Muscle layer of duodenum (tissue), 2 donors: Measurements from ENCODE around the gene FAM53B.

ENCODE experiments used
- H3K27ac ChIP-seq: one replicate; pipeline ENCODE4 v1.7.0; 2013; ENCODE audit warnings: mild to moderate bottlenecking, low read length
- H3K27me3 ChIP-seq: one replicate; pipeline ENCODE4 v1.7.0; 2013; ENCODE audit warnings: low read depth, mild to moderate bottlenecking, control low read depth, low read length
- H3K36me3 ChIP-seq, 2 donors: one replicate each; pipeline ENCODE4 v1.7.0; 2013; ENCODE audit warnings: low read length in 2 of 2, control low read depth in 1 of 2, mild to moderate bottlenecking in 1 of 2; ENCODE audit not compliant: insufficient read depth in 2 of 2, control insufficient read depth in 1 of 2
- H3K4me1 ChIP-seq, 2 donors: one replicate each; pipeline ENCODE4 v1.7.0; 2013; ENCODE audit warnings: low read length in 2 of 2, mild to moderate bottlenecking in 2 of 2, control low read depth in 1 of 2, moderate library complexity in 1 of 2; ENCODE audit not compliant: insufficient read depth in 2 of 2, control insufficient read depth in 1 of 2
- H3K4me3 ChIP-seq, 2 donors: one replicate each; pipeline ENCODE4 v1.7.0; 2013; ENCODE audit warnings: low read length in 2 of 2, low read depth in 1 of 2, mild to moderate bottlenecking in 1 of 2
- H3K9me3 ChIP-seq, 2 donors: one replicate each; pipeline ENCODE4 v1.7.0; 2013; ENCODE audit warnings: low read length in 2 of 2, control low read depth in 1 of 2, mild to moderate bottlenecking in 1 of 2; ENCODE audit not compliant: control insufficient read depth in 1 of 2
- donor health status: healthy.

Gene FAM53B

DNA sequence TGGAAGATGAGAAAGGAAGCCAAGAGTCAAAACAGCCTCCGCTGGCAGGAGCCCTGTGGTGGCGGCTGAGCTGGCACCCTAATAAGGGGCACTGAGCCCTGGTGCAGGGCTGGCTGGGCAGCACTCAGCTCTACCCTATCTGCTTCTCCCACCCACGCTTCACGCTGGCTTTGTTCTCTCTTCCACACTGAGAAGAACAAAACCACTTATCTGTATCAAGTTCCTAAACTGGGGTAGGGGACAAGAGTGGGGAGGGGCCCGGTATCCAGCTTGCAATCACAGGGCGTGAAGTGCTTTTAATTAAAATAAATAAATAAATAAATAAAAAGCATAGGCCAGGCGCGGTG lies 52.1 kb downstream of the FAM53B start:
- H3K27ac ChIP-seq = no peak overlapping the region
- H3K9me3 ChIP-seq = no peaks in the 10 kb centered on the region
- peaks cover 11 to 23% of the 10 kb centered on the region in 2 donors for H3K4me1 ChIP-seq
- H3K27me3 ChIP-seq = no peaks in the 10 kb centered on the region
- peaks cover 5 to 12% of the 10 kb centered on the region in 2 donors for H3K36me3 ChIP-seq
- H3K4me3 ChIP-seq = no peak overlapping the region

DNA sequence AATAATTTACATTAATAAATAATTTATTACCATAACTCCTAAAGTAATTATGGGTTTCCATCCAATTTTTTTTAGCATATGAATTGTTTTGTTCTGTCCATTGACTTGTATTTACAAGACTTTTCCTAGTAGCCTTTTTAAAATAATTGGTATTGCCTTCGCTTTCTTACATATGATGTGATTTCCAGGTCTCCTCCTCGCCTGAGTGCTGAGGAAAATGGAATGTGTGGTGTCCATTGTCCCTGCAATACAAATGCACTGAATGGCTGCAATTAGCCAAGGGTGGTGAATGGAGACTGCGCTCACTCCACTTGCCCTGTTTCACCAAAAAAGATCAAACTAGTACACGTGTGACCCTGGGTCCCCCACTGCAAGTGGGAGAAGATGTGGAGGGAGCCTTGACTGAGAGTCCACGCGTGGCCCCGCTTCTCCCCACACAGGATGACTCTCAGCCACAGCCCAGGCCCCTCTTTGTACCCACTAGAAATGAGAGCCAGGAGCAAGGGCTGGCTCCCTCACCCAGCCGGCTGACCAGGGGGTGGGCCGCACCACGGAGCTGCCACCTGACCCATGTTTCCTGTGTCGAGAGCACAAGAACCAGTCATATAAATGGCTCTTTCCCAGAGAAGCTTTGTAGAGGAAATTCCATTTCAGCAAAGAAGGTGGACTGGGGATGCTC lies 52.6 kb downstream of the FAM53B start:
- Histone ChIP-seq H3K4me1 (peaks cover 13 to 27% of the 10 kb centered on the region in 2 donors), H3K4me3 (no peak overlapping the region), H3K36me3 (peaks cover 5 to 12% of the 10 kb centered on the region in 2 donors), H3K27ac (no peak overlapping the region), H3K27me3 (no peaks in the 10 kb centered on the region), H3K9me3 (no peaks in the 10 kb centered on the region)

DNA sequence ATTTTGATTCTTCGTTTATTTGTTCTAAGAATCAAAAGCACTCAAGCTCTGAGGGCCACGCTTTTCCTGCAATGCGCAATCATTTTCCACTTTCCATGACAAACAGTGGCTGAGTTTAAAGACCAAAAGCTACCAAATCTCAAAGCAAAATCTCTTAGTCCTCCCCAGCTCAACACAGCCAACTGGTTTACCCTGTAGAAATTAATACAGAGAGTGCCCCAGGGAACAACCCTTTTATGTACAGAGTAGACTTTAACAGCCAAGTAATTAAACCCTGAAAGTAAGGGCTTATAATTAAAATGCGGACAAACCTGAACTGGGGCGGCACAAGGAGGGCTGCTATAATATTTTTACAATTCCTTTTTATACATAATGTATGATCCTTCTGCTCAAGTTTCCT lies 53.2 kb downstream of the FAM53B start:
- peaks cover 5 to 12% of the 10 kb centered on the region in 2 donors for H3K36me3 ChIP-seq
- H3K27me3 ChIP-seq = no peaks in the 10 kb centered on the region
- no peaks in the 10 kb centered on the region for H3K9me3 ChIP-seq
- peaks cover 15 to 33% of the 10 kb centered on the region in 2 donors for H3K4me1 ChIP-seq
- H3K27ac ChIP-seq = no peak overlapping the region
- no peak overlapping the region for H3K4me3 ChIP-seq

DNA sequence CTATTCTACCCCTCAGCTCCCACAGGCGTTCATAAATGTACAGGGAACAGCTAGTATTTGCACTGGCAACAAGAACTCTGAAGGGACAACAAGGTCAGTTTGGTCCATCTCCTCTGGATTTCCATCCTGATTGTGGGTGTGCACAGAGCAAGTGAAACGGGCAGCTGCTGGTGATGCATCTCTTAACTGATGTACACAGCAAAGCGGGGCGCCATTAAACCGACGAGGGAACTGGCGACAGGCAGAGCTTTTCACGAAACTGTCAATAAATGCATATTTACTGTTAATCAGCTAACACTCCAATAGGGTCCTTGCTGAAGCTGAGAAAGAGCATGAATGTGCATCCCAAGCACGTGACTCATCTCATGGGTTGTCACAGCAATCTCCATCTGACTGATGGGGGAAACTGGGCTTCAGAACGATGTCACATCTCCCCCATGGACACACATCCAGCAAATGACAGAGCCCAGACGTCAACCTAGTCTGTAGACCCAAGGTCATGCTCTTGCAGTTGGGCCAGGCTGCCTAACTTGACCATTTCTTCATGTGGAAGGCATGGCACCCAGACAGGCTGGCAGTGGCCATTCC lies 54.2 kb downstream of the FAM53B start:
- Histone ChIP-seq H3K4me1 (peaks cover 17 to 34% of the 10 kb centered on the region in 2 donors), H3K27ac (no peak overlapping the region)

DNA sequence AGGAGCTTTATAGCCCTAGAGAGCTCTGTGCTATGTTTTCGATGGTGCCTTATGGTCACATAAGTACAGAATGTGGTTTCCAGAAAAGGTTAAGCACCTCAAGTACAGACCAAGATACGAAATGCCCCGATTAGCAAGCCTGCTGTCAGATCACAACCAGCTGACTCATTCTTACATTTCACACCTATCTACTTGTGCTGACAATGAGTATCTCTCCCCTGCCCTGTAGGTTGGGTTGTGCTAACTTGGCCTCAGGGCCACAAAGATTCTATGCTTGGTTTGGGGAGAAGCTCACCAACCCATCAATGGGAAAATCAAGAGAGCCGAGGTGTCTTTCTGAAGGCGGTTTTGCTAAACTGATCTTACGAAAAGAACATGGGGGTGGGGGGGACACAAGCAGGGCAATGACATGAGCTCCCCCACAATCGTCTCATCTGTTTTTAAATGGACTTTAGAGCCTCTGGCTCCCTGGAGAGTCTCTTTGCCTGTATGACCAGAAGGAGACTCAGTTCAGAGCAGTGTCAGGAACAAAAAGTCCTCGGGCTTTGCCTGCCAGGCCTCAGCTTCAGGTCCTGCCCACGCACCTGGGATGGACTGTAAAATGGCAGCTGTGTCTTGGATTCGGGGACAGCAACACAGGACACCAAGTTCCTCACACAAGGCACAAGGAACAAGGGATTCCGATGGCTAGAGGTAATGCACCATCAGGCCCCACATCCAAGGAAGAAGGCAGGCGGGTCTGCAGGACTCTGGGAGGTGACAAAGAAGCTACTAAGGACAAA lies 55.1 kb downstream of the FAM53B start:
- Histone ChIP-seq H3K4me3 (no peak overlapping the region), H3K36me3 (peaks cover 0 to 7% of the 10 kb centered on the region in 2 donors), H3K4me1 (peaks cover 17 to 32% of the 10 kb centered on the region in 2 donors), H3K9me3 (no peaks in the 10 kb centered on the region), H3K27ac (no peak overlapping the region), H3K27me3 (no peaks in the 10 kb centered on the region)

More for the DNA sequence above, 54.2 kb downstream of the FAM53B start:
- no peaks in the 10 kb centered on the region for H3K27me3 ChIP-seq
- peaks cover 5 to 12% of the 10 kb centered on the region in 2 donors for H3K36me3 ChIP-seq
- H3K9me3 ChIP-seq = no peaks in the 10 kb centered on the region
- H3K4me3 ChIP-seq = no peak overlapping the region

DNA sequence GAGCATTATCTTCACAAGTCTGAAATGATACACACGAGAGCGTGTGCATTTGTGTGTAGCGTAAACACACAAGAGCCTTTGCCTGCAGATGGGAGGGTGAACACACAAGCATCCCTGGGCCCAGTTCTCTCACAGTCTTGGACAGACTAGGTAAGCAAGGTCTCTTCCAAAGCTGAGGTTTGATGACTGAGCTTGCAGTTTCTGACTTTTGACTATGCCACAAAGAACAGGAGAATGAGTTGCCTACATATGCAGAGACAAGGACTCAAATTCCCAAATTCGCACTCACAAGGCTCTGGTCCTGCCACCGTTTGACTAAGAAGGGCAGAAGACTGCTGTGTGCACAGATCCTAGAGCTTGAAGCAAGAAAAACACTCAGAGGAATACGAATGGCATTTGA lies 55.8 kb downstream of the FAM53B start:
- no peaks in the 10 kb centered on the region for H3K9me3 ChIP-seq
- peaks cover 0 to under 1% of the 10 kb centered on the region in 2 donors for H3K36me3 ChIP-seq
- H3K27ac ChIP-seq = no peak overlapping the region
- no peak overlapping the region for H3K4me3 ChIP-seq
- H3K27me3 ChIP-seq = no peaks in the 10 kb centered on the region
- peaks cover 11 to 30% of the 10 kb centered on the region in 2 donors for H3K4me1 ChIP-seq

DNA sequence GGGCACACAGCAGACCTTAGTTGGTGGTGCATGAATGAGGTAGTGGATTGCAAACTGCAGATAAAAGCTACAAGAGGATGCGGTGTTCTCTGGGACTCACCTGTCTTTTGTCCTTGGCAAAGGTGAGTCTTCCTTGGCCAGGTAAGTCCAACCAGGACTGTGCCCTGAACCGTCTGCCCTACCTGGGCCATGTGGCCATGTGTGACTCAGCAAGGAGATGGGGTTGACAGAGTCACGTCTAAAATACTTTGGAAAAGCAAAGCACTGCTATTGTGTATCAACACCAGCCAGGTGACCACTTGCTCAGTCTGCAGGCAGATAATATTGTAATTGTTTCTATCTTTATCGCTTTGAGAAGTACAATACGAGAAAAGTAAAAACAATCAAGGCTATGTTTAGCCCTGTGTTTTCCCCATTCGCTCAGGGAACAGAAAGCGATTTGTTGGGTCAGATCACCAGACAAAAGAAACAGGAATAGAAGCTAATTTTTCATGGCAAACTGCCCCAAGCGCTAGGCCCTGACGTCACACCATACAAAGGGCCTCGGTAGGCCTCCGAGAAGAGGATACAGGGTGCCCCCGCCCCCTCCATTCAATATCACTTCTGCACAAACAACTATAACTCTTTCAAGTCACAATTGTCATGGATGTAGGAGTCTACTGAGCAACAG lies 57.3 kb downstream of the FAM53B start:
- no peak overlapping the region for H3K27ac ChIP-seq
- no peaks in the 10 kb centered on the region for H3K27me3 ChIP-seq
- peaks cover 11 to 28% of the 10 kb centered on the region in 2 donors for H3K4me1 ChIP-seq
- H3K4me3 ChIP-seq = no peak overlapping the region
- H3K9me3 ChIP-seq = no peaks in the 10 kb centered on the region
- H3K36me3 ChIP-seq = peaks cover 0 to 4% of the 10 kb centered on the region in 2 donors

DNA sequence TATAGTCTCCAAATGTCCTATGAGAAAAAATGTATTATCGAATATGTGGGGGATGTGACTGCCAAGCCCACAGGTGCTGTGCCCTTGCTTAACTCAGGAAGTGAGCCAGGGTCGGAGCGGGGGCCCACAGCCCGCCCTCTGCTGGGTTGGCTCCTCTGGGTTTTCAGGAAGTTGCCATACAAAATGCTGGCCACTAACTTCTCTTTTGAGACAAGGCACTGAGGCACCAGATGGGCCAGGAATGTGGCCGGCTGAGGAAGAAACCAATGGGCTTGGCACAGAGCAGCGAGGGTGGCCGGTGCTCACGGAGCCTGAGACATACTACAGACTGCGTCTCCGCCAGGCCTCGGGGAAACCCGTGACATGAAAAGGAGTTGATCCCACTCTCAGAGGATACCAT lies 58.9 kb downstream of the FAM53B start:
- H3K4me3 ChIP-seq = no peak overlapping the region
- peaks cover 18 to 28% of the 10 kb centered on the region in 2 donors for H3K4me1 ChIP-seq
- peaks cover 9 to 16% of the 10 kb centered on the region in 2 donors for H3K36me3 ChIP-seq
- peak overlapping the region; percentile 10 for H3K27ac ChIP-seq
- no peaks in the 10 kb centered on the region for H3K27me3 ChIP-seq
- no peaks in the 10 kb centered on the region for H3K9me3 ChIP-seq

DNA sequence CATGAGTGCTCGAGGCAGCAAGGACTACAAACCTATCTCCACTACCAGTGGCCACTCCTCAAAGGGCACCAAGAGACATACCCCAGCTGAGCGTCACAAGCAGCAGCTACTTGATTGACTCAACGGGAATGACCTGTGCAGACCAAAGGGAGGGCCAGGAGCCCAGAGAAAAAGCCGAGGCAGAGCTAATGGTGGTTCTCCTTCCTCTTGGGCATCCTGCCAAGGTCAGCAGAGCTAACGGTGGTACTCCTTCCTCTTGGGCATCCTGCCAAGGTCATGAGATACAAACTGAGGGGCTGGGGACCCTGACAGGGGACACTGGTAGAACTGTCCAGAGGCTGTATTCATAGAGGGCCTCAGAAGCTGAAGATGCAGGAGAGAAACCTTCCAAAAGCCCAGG lies 60.4 kb downstream of the FAM53B start:
- Histone ChIP-seq H3K27me3 (no peaks in the 10 kb centered on the region), H3K4me1 (peaks cover 18 to 28% of the 10 kb centered on the region in 2 donors), H3K27ac (peak overlapping the region; percentile 28), H3K4me3 (no peak overlapping the region), H3K36me3 (peaks cover 9 to 16% of the 10 kb centered on the region in 2 donors), H3K9me3 (no peaks in the 10 kb centered on the region)

DNA sequence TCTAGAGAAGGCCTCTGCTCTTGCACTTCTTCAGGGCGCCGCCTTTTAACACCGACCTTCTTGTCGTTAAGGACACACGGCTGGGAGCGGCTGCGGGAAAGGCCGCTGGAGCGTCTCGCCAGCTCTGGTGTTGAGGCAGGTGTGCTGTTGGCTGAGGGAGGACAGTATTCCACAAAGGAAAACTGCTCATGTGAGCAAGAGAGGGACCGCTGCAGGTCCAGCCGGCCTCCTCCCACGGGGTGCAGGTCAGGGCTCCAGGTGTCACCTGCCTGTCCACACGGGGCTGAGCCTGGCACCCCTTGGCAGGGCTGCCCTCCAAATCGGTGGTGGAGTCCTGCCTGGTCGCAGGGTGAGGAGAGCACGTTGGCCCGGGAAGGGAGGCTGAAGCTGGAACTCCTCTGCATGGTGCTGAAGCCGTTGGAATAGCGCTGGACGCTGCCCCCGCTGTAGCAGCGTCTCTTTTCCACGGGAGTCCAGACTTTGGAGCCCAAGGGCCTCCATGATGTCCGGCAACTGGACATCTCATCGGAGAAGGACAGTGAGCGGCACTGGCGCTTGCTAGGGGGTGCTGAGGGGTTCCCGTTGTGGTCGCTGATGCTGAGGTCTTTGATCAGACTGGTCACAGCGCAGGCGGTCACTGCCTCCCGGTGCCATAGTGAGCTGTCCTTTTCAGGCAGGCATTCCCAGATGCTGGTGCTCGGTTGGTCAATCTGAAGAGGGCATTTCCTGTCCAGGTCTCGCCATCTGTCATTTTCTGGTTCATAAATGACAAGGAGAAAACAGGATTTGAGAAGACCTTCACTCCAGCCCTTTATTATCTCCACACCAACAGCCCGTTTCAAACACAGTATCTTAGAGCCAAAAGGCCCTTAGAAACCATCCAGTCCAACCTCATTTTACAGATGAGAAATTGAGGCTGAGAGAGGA lies 62.3 kb downstream of the FAM53B start:
- H3K36me3 ChIP-seq = peaks cover 9 to 16% of the 10 kb centered on the region in 2 donors
- no peaks in the 10 kb centered on the region for H3K9me3 ChIP-seq
- no peak overlapping the region for H3K4me3 ChIP-seq
- H3K27ac ChIP-seq = no peak overlapping the region
- peaks cover 26 to 35% of the 10 kb centered on the region in 2 donors for H3K4me1 ChIP-seq
- H3K27me3 ChIP-seq = no peaks in the 10 kb centered on the region
